Activated naive CD4-positive, alpha-beta T cell treated with anti-CD3 and anti-CD28 coated beads, Interleukin-2, amount 50 U/mL, for 24 hours (primary cell): ENCODE data around the gene PGM1.

Experiments used
- H3K27ac Mint-ChIP-seq: one replicate; pipeline ENCODE4 v1.8.0; 2021; ENCODE audit warnings: mild to moderate bottlenecking, mixed read lengths
- H3K27me3 Mint-ChIP-seq: one replicate; pipeline ENCODE4 v1.8.0; 2021; ENCODE audit warnings: mixed read lengths
- H3K36me3 Mint-ChIP-seq: one replicate; pipeline ENCODE4 v1.8.0; 2021; ENCODE audit warnings: mixed read lengths
- H3K4me1 Mint-ChIP-seq: one replicate; pipeline ENCODE4 v1.8.0; 2021; ENCODE audit warnings: mixed read lengths
- H3K4me3 Mint-ChIP-seq: one replicate; pipeline ENCODE4 v1.8.0; 2021; ENCODE audit warnings: mild to moderate bottlenecking, mixed read lengths
- H3K9me3 Mint-ChIP-seq: one replicate; pipeline ENCODE4 v1.8.0; 2021; ENCODE audit warnings: mixed read lengths

Gene PGM1

GRCh38 chr1:63618011-63618410, 24.8 kb downstream of the PGM1 start:
- Mint-ChIP-seq H3K27ac (no peak overlapping the region), H3K4me3 (no peak overlapping the region), H3K4me1 (peaks cover 4% of the 10 kb centered on the region), H3K9me3 (no peaks in the 10 kb centered on the region), H3K36me3 (peaks cover 6% of the 10 kb centered on the region), H3K27me3 (no peaks in the 10 kb centered on the region)

GRCh38 chr1:63619558-63619957, 26.3 kb downstream of the PGM1 start:
- Mint-ChIP-seq H3K9me3 (no peaks in the 10 kb centered on the region), H3K27me3 (no peaks in the 10 kb centered on the region), H3K4me3 (no peak overlapping the region), H3K27ac (no peak overlapping the region), H3K4me1 (peaks cover 4% of the 10 kb centered on the region), H3K36me3 (peaks cover 6% of the 10 kb centered on the region)

- Mint-ChIP-seq H3K4me1 (peaks cover 8% of the 10 kb centered on the region), H3K4me3 (no peak overlapping the region), H3K36me3 (peaks cover 6% of the 10 kb centered on the region), H3K27ac (no peak overlapping the region), H3K9me3 (no peaks in the 10 kb centered on the region), H3K27me3 (no peaks in the 10 kb centered on the region)
These were observed 27.5 kb downstream of the PGM1 start for GRCh38 chr1:63620671-63621070.

- Mint-ChIP-seq H3K36me3 (peaks cover 6% of the 10 kb centered on the region), H3K9me3 (no peaks in the 10 kb centered on the region), H3K4me3 (no peak overlapping the region), H3K27ac (no peak overlapping the region), H3K4me1 (peaks cover 8% of the 10 kb centered on the region), H3K27me3 (no peaks in the 10 kb centered on the region)
These were observed 27.9 kb downstream of the PGM1 start for GRCh38 chr1:63621075-63621474.

- H3K27me3 Mint-ChIP-seq, result no peaks in the 10 kb centered on the region
- H3K4me1 Mint-ChIP-seq, result peaks cover 8% of the 10 kb centered on the region
- peaks cover 6% of the 10 kb centered on the region for H3K36me3 Mint-ChIP-seq
- H3K27ac Mint-ChIP-seq, result no peak overlapping the region
- H3K4me3 Mint-ChIP-seq, result no peak overlapping the region
- H3K9me3 Mint-ChIP-seq, result no peaks in the 10 kb centered on the region
These were observed 28.5 kb downstream of the PGM1 start for GRCh38 chr1:63621698-63622097.

GRCh38 chr1:63622849-63623566, 29.8 kb downstream of the PGM1 start:
- Mint-ChIP-seq H3K4me3 (no peak overlapping the region), H3K36me3 (peaks cover 4% of the 10 kb centered on the region), H3K9me3 (no peaks in the 10 kb centered on the region), H3K27me3 (no peaks in the 10 kb centered on the region), H3K27ac (no peak overlapping the region), H3K4me1 (peaks cover 8% of the 10 kb centered on the region)

GRCh38 chr1:63623952-63624351, 30.7 kb downstream of the PGM1 start:
- no peak overlapping the region for H3K27ac Mint-ChIP-seq
- peaks cover 8% of the 10 kb centered on the region for H3K4me1 Mint-ChIP-seq
- no peak overlapping the region for H3K4me3 Mint-ChIP-seq
- no peaks in the 10 kb centered on the region for H3K9me3 Mint-ChIP-seq
- no peaks in the 10 kb centered on the region for H3K27me3 Mint-ChIP-seq
- H3K36me3 Mint-ChIP-seq, result peaks cover 4% of the 10 kb centered on the region

- Mint-ChIP-seq H3K36me3 (peaks cover 4% of the 10 kb centered on the region), H3K4me3 (no peak overlapping the region), H3K9me3 (no peaks in the 10 kb centered on the region), H3K27ac (no peak overlapping the region), H3K4me1 (peaks cover 8% of the 10 kb centered on the region), H3K27me3 (no peaks in the 10 kb centered on the region)
These were observed 31.7 kb downstream of the PGM1 start for GRCh38 chr1:63624911-63625310.

- Mint-ChIP-seq H3K9me3 (no peaks in the 10 kb centered on the region), H3K36me3 (peaks cover 4% of the 10 kb centered on the region), H3K27me3 (no peaks in the 10 kb centered on the region), H3K4me1 (peaks cover 8% of the 10 kb centered on the region), H3K4me3 (no peak overlapping the region), H3K27ac (no peak overlapping the region)
These were observed 33.0 kb downstream of the PGM1 start for GRCh38 chr1:63626222-63626621.

- Mint-ChIP-seq H3K36me3 (peaks cover 7% of the 10 kb centered on the region), H3K4me1 (peaks cover 8% of the 10 kb centered on the region), H3K9me3 (no peaks in the 10 kb centered on the region), H3K27ac (no peak overlapping the region), H3K4me3 (no peak overlapping the region), H3K27me3 (no peaks in the 10 kb centered on the region)
These were observed 35.4 kb downstream of the PGM1 start for GRCh38 chr1:63628607-63629006.

GRCh38 chr1:63630238-63630637, 37.0 kb downstream of the PGM1 start:
- Mint-ChIP-seq H3K36me3 (peaks cover 12% of the 10 kb centered on the region), H3K4me3 (no peak overlapping the region), H3K27ac (no peak overlapping the region), H3K9me3 (no peaks in the 10 kb centered on the region), H3K4me1 (peaks cover 8% of the 10 kb centered on the region), H3K27me3 (no peaks in the 10 kb centered on the region)

- Mint-ChIP-seq H3K27me3 (no peaks in the 10 kb centered on the region), H3K36me3 (peaks cover 13% of the 10 kb centered on the region), H3K4me3 (no peak overlapping the region), H3K27ac (no peak overlapping the region), H3K9me3 (no peaks in the 10 kb centered on the region), H3K4me1 (peaks cover 4% of the 10 kb centered on the region)
These were observed 37.5 kb downstream of the PGM1 start for GRCh38 chr1:63630666-63631065.

- Mint-ChIP-seq H3K27ac (no peak overlapping the region), H3K36me3 (peaks cover 22% of the 10 kb centered on the region), H3K27me3 (no peaks in the 10 kb centered on the region), H3K9me3 (no peaks in the 10 kb centered on the region), H3K4me3 (no peak overlapping the region), H3K4me1 (peaks cover 7% of the 10 kb centered on the region)
These were observed 38.9 kb downstream of the PGM1 start for GRCh38 chr1:63632110-63632509.

GRCh38 chr1:63633281-63633680, 40.1 kb downstream of the PGM1 start:
- peaks cover 27% of the 10 kb centered on the region for H3K36me3 Mint-ChIP-seq
- no peak overlapping the region for H3K27ac Mint-ChIP-seq
- H3K4me3 Mint-ChIP-seq, result no peak overlapping the region
- no peaks in the 10 kb centered on the region for H3K9me3 Mint-ChIP-seq
- peaks cover 7% of the 10 kb centered on the region for H3K4me1 Mint-ChIP-seq
- no peaks in the 10 kb centered on the region for H3K27me3 Mint-ChIP-seq

GRCh38 chr1:63634471-63634870, 41.3 kb downstream of the PGM1 start:
- peaks cover 37% of the 10 kb centered on the region for H3K36me3 Mint-ChIP-seq
- no peak overlapping the region for H3K4me3 Mint-ChIP-seq
- H3K27ac Mint-ChIP-seq, result no peak overlapping the region
- no peaks in the 10 kb centered on the region for H3K27me3 Mint-ChIP-seq
- H3K9me3 Mint-ChIP-seq, result no peaks in the 10 kb centered on the region
- peaks cover 7% of the 10 kb centered on the region for H3K4me1 Mint-ChIP-seq

- peaks cover 39% of the 10 kb centered on the region for H3K36me3 Mint-ChIP-seq
- H3K27ac Mint-ChIP-seq, result no peak overlapping the region
- H3K9me3 Mint-ChIP-seq, result no peaks in the 10 kb centered on the region
- H3K4me1 Mint-ChIP-seq, result peaks cover 7% of the 10 kb centered on the region
- no peaks in the 10 kb centered on the region for H3K27me3 Mint-ChIP-seq
- H3K4me3 Mint-ChIP-seq, result no peak overlapping the region
These were observed 42.5 kb downstream of the PGM1 start for GRCh38 chr1:63635681-63636080.
